ENCODE results near the gene TRPM3. TPM values are rescaled to one million over a fixed set of nuclear protein-coding genes. Genes with fewer than 3 reads are reported as not detected.

Gene TRPM3
- total RNA-seq, 1 donor from 2014 or later = 0.15 TPM

GRCh38 chr9:70617033-70617828 is 504.2 kb downstream of the TRPM3 start:
- intact Hi-C loops (cut with DNase I) = no loop called here
- peaks cover 19% of the 10 kb centered on the region for H3K4me1 ChIP-seq
- H3K36me3 ChIP-seq = no peaks in the 10 kb centered on the region
- DNase-seq (no peak), ATAC-seq (no peak)
- no peak overlapping the region for H3K4me3 ChIP-seq
- H3K27me3 ChIP-seq (ENCODE audit: low read depth) = no peaks in the 10 kb centered on the region
- H3K9me3 ChIP-seq = no peaks in the 10 kb centered on the region
- no peak overlapping the region for H3K27ac ChIP-seq
- no peak for TF ChIP-seq CTCF (IDR thresholded peaks at IDR 0.05)

GRCh38 chr9:70616228-70616990 is 505.0 kb downstream of the TRPM3 start:
- Histone ChIP-seq H3K27me3 (ENCODE audit: low read depth) (no peaks in the 10 kb centered on the region), H3K27ac (no peak overlapping the region), H3K4me3 (no peak overlapping the region), H3K36me3 (no peaks in the 10 kb centered on the region), H3K9me3 (no peaks in the 10 kb centered on the region), H3K4me1 (peaks cover 19% of the 10 kb centered on the region)
- ATAC-seq (no peak), DNase-seq (no peak)
- intact Hi-C loops (cut with DNase I) = no loop called here
- TF ChIP-seq CTCF (IDR thresholded peaks at IDR 0.05) = no peak

GRCh38 chr9:70615464-70616138 is 505.8 kb downstream of the TRPM3 start:
- DNase-seq (no peak), ATAC-seq (no peak)
- Histone ChIP-seq H3K27me3 (ENCODE audit: low read depth) (no peaks in the 10 kb centered on the region), H3K4me1 (peaks cover 19% of the 10 kb centered on the region), H3K9me3 (no peaks in the 10 kb centered on the region), H3K4me3 (no peak overlapping the region), H3K27ac (no peak overlapping the region), H3K36me3 (no peaks in the 10 kb centered on the region)
- intact Hi-C loops (cut with DNase I) = no loop called here
- TF ChIP-seq CTCF (IDR thresholded peaks at IDR 0.05) = no peak

GRCh38 chr9:70614786-70615463 is 506.5 kb downstream of the TRPM3 start:
- Histone ChIP-seq H3K36me3 (no peaks in the 10 kb centered on the region), H3K9me3 (no peaks in the 10 kb centered on the region), H3K27me3 (ENCODE audit: low read depth) (no peaks in the 10 kb centered on the region), H3K4me1 (peaks cover 19% of the 10 kb centered on the region), H3K27ac (no peak overlapping the region), H3K4me3 (no peak overlapping the region)
- TF ChIP-seq CTCF (IDR thresholded peaks at IDR 0.05) = no peak
- intact Hi-C loops (cut with DNase I) = no loop called here
- DNase-seq (no peak), ATAC-seq (no peak)
